ENCODE data around the gene CSMD2. TPM values are rescaled to one million over a fixed set of nuclear protein-coding genes. Genes with fewer than 3 reads are reported as not detected.

CSMD2 gene
- total and polyA plus RNA-seq, 2 donors (not counting 1 experiment from before 2014, with no cell fraction given): 2.2 to 7.6 TPM

DNA sequence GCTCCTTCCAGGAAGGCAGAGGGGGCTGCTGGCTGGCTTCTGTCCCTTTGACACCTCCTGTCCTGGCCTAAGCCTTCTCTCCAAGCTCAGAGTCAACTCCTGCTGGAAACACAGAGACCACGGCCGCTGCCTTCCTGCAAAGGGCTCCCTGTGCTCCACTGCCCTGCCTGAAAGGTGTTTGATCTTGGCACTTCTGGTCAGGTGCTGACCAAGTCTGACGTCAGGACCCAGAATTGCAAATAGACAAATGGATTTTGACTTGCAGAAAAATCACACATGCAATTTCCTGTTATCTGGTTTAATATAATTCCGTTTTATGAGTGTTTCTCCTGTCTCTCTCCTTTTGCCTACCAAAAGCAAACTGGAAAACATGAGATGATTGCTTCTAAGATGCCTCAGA lies 387.7 kb downstream of the CSMD2 start:
- no peak overlapping the region for H2AFZ ChIP-seq (ENCODE audit: low read length)
- TF ChIP-seq EZH2 (IDR thresholded peaks at IDR 0.05; ENCODE audit: low read length, missing control alignments): no peak
- TF ChIP-seq, protein P1, sequence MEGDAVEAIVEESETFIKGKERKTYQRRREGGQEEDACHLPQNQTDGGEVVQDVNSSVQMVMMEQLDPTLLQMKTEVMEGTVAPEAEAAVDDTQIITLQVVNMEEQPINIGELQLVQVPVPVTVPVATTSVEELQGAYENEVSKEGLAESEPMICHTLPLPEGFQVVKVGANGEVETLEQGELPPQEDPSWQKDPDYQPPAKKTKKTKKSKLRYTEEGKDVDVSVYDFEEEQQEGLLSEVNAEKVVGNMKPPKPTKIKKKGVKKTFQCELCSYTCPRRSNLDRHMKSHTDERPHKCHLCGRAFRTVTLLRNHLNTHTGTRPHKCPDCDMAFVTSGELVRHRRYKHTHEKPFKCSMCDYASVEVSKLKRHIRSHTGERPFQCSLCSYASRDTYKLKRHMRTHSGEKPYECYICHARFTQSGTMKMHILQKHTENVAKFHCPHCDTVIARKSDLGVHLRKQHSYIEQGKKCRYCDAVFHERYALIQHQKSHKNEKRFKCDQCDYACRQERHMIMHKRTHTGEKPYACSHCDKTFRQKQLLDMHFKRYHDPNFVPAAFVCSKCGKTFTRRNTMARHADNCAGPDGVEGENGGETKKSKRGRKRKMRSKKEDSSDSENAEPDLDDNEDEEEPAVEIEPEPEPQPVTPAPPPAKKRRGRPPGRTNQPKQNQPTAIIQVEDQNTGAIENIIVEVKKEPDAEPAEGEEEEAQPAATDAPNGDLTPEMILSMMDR (conservative IDR thresholded peaks at IDR 0.05 in 1 of 2, IDR thresholded peaks at IDR 0.05 in 1 of 2; ENCODE audit: low read depth in 1 of 2, low read length in 2 of 2): no peak
- no peaks in the 10 kb centered on the region for H3K27me3 ChIP-seq (ENCODE audit: control insufficient read depth, insufficient read depth, low read length)
- no peaks in the 10 kb centered on the region for H4K20me1 ChIP-seq (ENCODE audit: control insufficient read depth, extremely low read depth, insufficient read depth, low read length)
- H3K4me1 ChIP-seq (ENCODE audit: control insufficient read depth, extremely low read depth, insufficient read depth, low read length): no peaks in the 10 kb centered on the region
- DNase-seq (ENCODE audit: low read depth in 2 of 2): no peak
- no peak overlapping the region for H3K9ac ChIP-seq (ENCODE audit: insufficient read depth, low read length)
- H3K36me3 ChIP-seq (ENCODE audit: control insufficient read depth, insufficient read depth, low read length): no peaks in the 10 kb centered on the region
- H3K4me2 ChIP-seq (ENCODE audit: extremely low read depth, insufficient read depth, low read length): no peak overlapping the region
- H3K4me3 ChIP-seq (replicated peaks in 1 of 4; ENCODE audit: control extremely low read depth in 1 of 4, insufficient read depth in 1 of 4, low read depth in 3 of 4, low read length in 4 of 4): no peak overlapping the region
- H3K9me3 ChIP-seq (ENCODE audit: control insufficient read depth, insufficient read depth, low read depth, low read length): no peaks in the 10 kb centered on the region
- no peaks in the 10 kb centered on the region for H3K79me2 ChIP-seq (ENCODE audit: control insufficient read depth, insufficient read depth, low read length)
- no peak overlapping the region for H3K27ac ChIP-seq (ENCODE audit: insufficient read depth, low read length)

DNA sequence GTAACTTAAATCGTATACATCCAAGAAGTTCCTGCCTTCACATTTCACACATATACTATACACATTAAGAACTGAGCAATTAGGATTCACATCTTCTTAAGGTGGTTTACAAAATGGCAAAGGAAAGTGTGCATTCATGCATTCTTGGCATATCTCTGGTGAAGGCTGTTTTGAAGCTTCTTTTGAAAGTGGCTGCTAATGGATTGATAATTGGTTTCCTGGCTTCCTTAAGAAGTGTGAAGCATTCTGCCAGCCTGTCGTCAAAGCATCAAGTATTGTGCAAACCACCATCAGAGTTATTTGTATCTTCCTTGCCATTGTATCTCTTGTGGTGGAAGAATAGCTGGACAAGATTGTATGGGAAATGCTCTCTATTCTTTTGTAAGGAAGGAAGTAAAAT lies 396.2 kb downstream of the CSMD2 start:
- Histone ChIP-seq H4K20me1 (ENCODE audit: control insufficient read depth, extremely low read depth, insufficient read depth, low read length) (no peaks in the 10 kb centered on the region), H3K36me3 (ENCODE audit: control insufficient read depth, insufficient read depth, low read length) (no peaks in the 10 kb centered on the region), H3K79me2 (ENCODE audit: control insufficient read depth, insufficient read depth, low read length) (no peaks in the 10 kb centered on the region), H3K4me3 (replicated peaks in 1 of 4; ENCODE audit: control extremely low read depth in 1 of 4, insufficient read depth in 1 of 4, low read depth in 3 of 4, low read length in 4 of 4) (no peak overlapping the region), H3K4me1 (ENCODE audit: control insufficient read depth, extremely low read depth, insufficient read depth, low read length) (no peaks in the 10 kb centered on the region), H3K4me2 (ENCODE audit: extremely low read depth, insufficient read depth, low read length) (no peak overlapping the region), H2AFZ (ENCODE audit: low read length) (no peak overlapping the region), H3K9me3 (ENCODE audit: control insufficient read depth, insufficient read depth, low read depth, low read length) (no peaks in the 10 kb centered on the region), H3K27ac (ENCODE audit: insufficient read depth, low read length) (no peak overlapping the region), H3K9ac (ENCODE audit: insufficient read depth, low read length) (no peak overlapping the region), H3K27me3 (ENCODE audit: control insufficient read depth, insufficient read depth, low read length) (no peaks in the 10 kb centered on the region)
- TF ChIP-seq, protein P1 (conservative IDR thresholded peaks at IDR 0.05 in 1 of 2, IDR thresholded peaks at IDR 0.05 in 1 of 2; ENCODE audit: low read depth in 1 of 2, low read length in 2 of 2): no peak
- no peak for TF ChIP-seq EZH2 (IDR thresholded peaks at IDR 0.05; ENCODE audit: low read length, missing control alignments)
- DNase-seq (ENCODE audit: low read depth in 2 of 2): no peak

DNA sequence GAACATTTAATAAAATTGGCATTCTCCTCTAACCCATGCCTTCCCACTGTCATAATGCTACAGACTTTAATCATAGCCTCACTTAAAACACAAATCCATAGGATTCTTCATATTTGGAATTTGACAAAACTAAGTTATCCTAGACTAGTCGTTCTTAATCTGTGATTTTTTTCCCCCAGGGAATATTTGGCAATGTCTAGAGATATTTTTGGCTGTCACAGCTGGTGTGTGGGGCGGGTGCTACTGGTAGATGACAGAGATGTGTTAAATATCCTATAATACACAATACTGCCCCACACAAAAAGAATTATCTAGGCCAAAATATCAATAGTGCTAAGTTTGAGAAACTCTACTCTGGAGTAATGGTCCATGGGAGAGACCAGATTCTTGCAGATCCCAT lies 396.9 kb downstream of the CSMD2 start:
- Histone ChIP-seq H3K9me3 (ENCODE audit: control insufficient read depth, insufficient read depth, low read depth, low read length) (no peaks in the 10 kb centered on the region), H3K79me2 (ENCODE audit: control insufficient read depth, insufficient read depth, low read length) (no peaks in the 10 kb centered on the region), H3K9ac (ENCODE audit: insufficient read depth, low read length) (no peak overlapping the region), H3K4me1 (ENCODE audit: control insufficient read depth, extremely low read depth, insufficient read depth, low read length) (no peaks in the 10 kb centered on the region), H3K4me3 (replicated peaks in 1 of 4; ENCODE audit: control extremely low read depth in 1 of 4, insufficient read depth in 1 of 4, low read depth in 3 of 4, low read length in 4 of 4) (no peak overlapping the region), H3K27me3 (ENCODE audit: control insufficient read depth, insufficient read depth, low read length) (no peaks in the 10 kb centered on the region), H3K27ac (ENCODE audit: insufficient read depth, low read length) (no peak overlapping the region), H3K36me3 (ENCODE audit: control insufficient read depth, insufficient read depth, low read length) (no peaks in the 10 kb centered on the region), H2AFZ (ENCODE audit: low read length) (no peak overlapping the region), H3K4me2 (ENCODE audit: extremely low read depth, insufficient read depth, low read length) (no peak overlapping the region), H4K20me1 (ENCODE audit: control insufficient read depth, extremely low read depth, insufficient read depth, low read length) (no peaks in the 10 kb centered on the region)
- TF ChIP-seq, protein P1 (conservative IDR thresholded peaks at IDR 0.05 in 1 of 2, IDR thresholded peaks at IDR 0.05 in 1 of 2; ENCODE audit: low read depth in 1 of 2, low read length in 2 of 2): no peak
- no peak for TF ChIP-seq EZH2 (IDR thresholded peaks at IDR 0.05; ENCODE audit: low read length, missing control alignments)
- DNase-seq (ENCODE audit: low read depth in 2 of 2): no peak
